IMR-90 (cell line): Measurements from ENCODE around the gene CAPN8. TPM values are rescaled to one million over a fixed set of nuclear protein-coding genes. Genes with fewer than 3 reads are reported as not detected.

Experiments
- ATAC-seq: fragments of 200-7000 bp; cut with Tn5 transposase; 2 replicates; pipeline ENCODE4 v1.9.1; 2020; ENCODE audit warnings: low read depth, mild to moderate bottlenecking, moderate library complexity
- BruUV-seq: library from RNA; stranded (reverse); fragments of 400-500 nt; replicated peaks from 2 replicates; lab custom pipeline; 2021; lab: Mats Ljungman, UMichigan
- CTCF ChIA-PET: fragments of 300-600 bp; formaldehyde crosslinking; extraction: SDS; loops from one replicate; lab custom pipeline; 2021; ENCODE audit warnings: antibody characterized with exemption; lab: Yijun Ruan, JAX
- POLR2A ChIA-PET: fragments of 300-600 bp; sonication (Branson Sonifier 250); formaldehyde crosslinking; loops from one replicate; lab custom pipeline; 2022; ENCODE audit warnings: antibody characterized with exemption; ENCODE audit not compliant: unreplicated experiment; lab: Charles Lee
- DNase-seq: peaks from one replicate; pipeline ENCODE4 v3.0.0; 2013
- H2AFZ ChIP-seq: replicated peaks from 2 replicates; pipeline ENCODE3; 2013; ENCODE audit warnings: low read length, mild to moderate bottlenecking; ENCODE audit not compliant: poor library complexity
- H2AK5ac ChIP-seq: 2 replicates; pipeline ENCODE4 v1.6.1; 2013; ENCODE audit warnings: low read depth, low read length, inconsistent platforms
- H2AK9ac ChIP-seq: replicated peaks from 2 replicates; pipeline ENCODE3; 2013; ENCODE audit warnings: mild to moderate bottlenecking, low read depth, low read length, moderate library complexity; ENCODE audit not compliant: poor library complexity
- H2BK120ac ChIP-seq: 2 replicates; pipeline ENCODE4 v1.6.1; 2013; ENCODE audit warnings: low read depth, low read length, inconsistent platforms
- H2BK15ac ChIP-seq: 3 replicates; pipeline ENCODE4 v1.6.1; 2013; ENCODE audit warnings: low read depth, low read length, inconsistent platforms
- H2BK20ac ChIP-seq: 2 replicates; pipeline ENCODE4 v1.6.1; 2013; ENCODE audit warnings: low read depth, mild to moderate bottlenecking, inconsistent platforms, low read length, moderate library complexity
- H2BK5ac ChIP-seq: 2 replicates; pipeline ENCODE4 v1.6.1; 2013; ENCODE audit warnings: mild to moderate bottlenecking, low read depth, low read length, inconsistent platforms; ENCODE audit not compliant: poor library complexity, severe bottlenecking
- H3K14ac ChIP-seq: replicated peaks from 2 replicates; pipeline ENCODE4 v1.6.1; 2013; ENCODE audit warnings: low read depth, low read length, inconsistent platforms
- H3K18ac ChIP-seq: 2 replicates; pipeline ENCODE4 v1.6.1; 2013; ENCODE audit warnings: low read depth, low read length, control low read depth
- H3K23ac ChIP-seq: 2 replicates; pipeline ENCODE4 v1.6.1; 2013; ENCODE audit warnings: low read depth, low read length, inconsistent platforms
- H3K27ac ChIP-seq: 2 replicates; pipeline ENCODE4 v1.5.1; 2013; ENCODE audit warnings: mild to moderate bottlenecking, control low read depth, low read length; ENCODE audit not compliant: insufficient read depth
- H3K27me3 ChIP-seq: 2 replicates; pipeline ENCODE4 v1.6.1; 2013; ENCODE audit warnings: low read length; ENCODE audit not compliant: control insufficient read depth, insufficient read depth
- H3K36me3 ChIP-seq: 2 replicates; pipeline ENCODE4 v1.6.1; 2013; ENCODE audit warnings: low read length, mixed read lengths; ENCODE audit not compliant: control insufficient read depth, insufficient read depth
- H3K4ac ChIP-seq: 2 replicates; pipeline ENCODE4 v1.6.1; 2013; ENCODE audit warnings: low read depth, low read length, inconsistent platforms
- H3K4me1 ChIP-seq: 2 replicates; pipeline ENCODE4 v1.6.1; 2013; ENCODE audit warnings: low read length, mixed read lengths; ENCODE audit not compliant: control insufficient read depth, insufficient read depth
- H3K4me2 ChIP-seq: 2 replicates; pipeline ENCODE4 v1.6.1; 2013; ENCODE audit warnings: low read depth, mild to moderate bottlenecking, control low read depth, low read length, moderate library complexity
- H3K4me3 ChIP-seq: 2 replicates; pipeline ENCODE4 v1.5.1; 2013; ENCODE audit warnings: low read depth, mild to moderate bottlenecking, control low read depth, low read length, moderate library complexity; ENCODE audit not compliant: insufficient read depth
- H3K56ac ChIP-seq: 2 replicates; pipeline ENCODE4 v1.6.1; 2013; ENCODE audit warnings: low read length, inconsistent platforms; ENCODE audit not compliant: insufficient read depth; ENCODE audit errors: extremely low read depth
- H3K79me1 ChIP-seq, 2 experiments: 2 replicates each; pipeline ENCODE4 v1.6.1; 2013; ENCODE audit warnings: low read length in 2 of 2, inconsistent platforms in 1 of 2, low read depth in 1 of 2
- H3K9ac ChIP-seq: 2 replicates; pipeline ENCODE4 v1.6.1; 2013; ENCODE audit warnings: low read depth, low read length, control low read depth
- H3K9me1 ChIP-seq: 2 replicates; pipeline ENCODE4 v1.6.1; 2013; ENCODE audit warnings: low read length, inconsistent platforms; ENCODE audit not compliant: insufficient read depth
- H3K9me3 ChIP-seq: 2 replicates; pipeline ENCODE4 v1.6.1; 2013; ENCODE audit warnings: low read length; ENCODE audit not compliant: control insufficient read depth, insufficient read depth
- H4K20me1 ChIP-seq: 2 replicates; pipeline ENCODE4 v1.6.1; 2013; ENCODE audit warnings: low read length, inconsistent platforms; ENCODE audit not compliant: insufficient read depth
- H4K5ac ChIP-seq: 2 replicates; pipeline ENCODE4 v1.6.1; 2013; ENCODE audit warnings: mild to moderate bottlenecking, low read depth, low read length, control low read depth
- H4K8ac ChIP-seq, 2 experiments: 2 replicates each; pipeline ENCODE4 v1.6.1; 2013; ENCODE audit warnings: low read depth in 2 of 2, low read length in 2 of 2, control low read depth in 1 of 2, inconsistent platforms in 1 of 2
- H4K91ac ChIP-seq: 2 replicates; pipeline ENCODE4 v1.6.1; 2013; ENCODE audit warnings: low read depth, low read length, inconsistent platforms; ENCODE audit not compliant: insufficient read depth
- CEBPB ChIP-seq: IDR thresholded peaks from 2 replicates; pipeline ENCODE4 v1.6.1; 2012; ENCODE audit warnings: low read depth, low read length, improper control_type of control experiment
- RCOR1 ChIP-seq: IDR thresholded peaks from 2 replicates; pipeline ENCODE4 v1.6.1; 2012; ENCODE audit warnings: mild to moderate bottlenecking, low read length, improper control_type of control experiment; ENCODE audit not compliant: insufficient replicate concordance
- WGBS, 2 experiments: methylation state at CpG; one replicate each; pipeline versions ENCODE4 v1.1.5 to v1.1.7; 2013; ENCODE audit warnings: missing lambda C conversion rate in 2 of 2; ENCODE audit not compliant: insufficient read length in 1 of 2; ENCODE audit errors: extremely low coverage in 2 of 2; 5-methylcytosine and 5-hydroxymethylcytosine counted together
- dilution Hi-C: fragments of 300-500 bp; cut with HindIII; formaldehyde crosslinking; loops from one replicate; pipeline ENCODE4 v1.14.3; 2018; ENCODE audit warnings: low sequenced_read_pairs; ENCODE audit not compliant: unreplicated experiment
- in situ Hi-C: fragments of 300-500 bp; cut with MboI; formaldehyde crosslinking; loops from 3 replicates; pipeline ENCODE4 v1.14.3; 2019; ENCODE audit warnings: low sequenced_read_pairs, inconsistent platforms, mixed read lengths
- intact Hi-C: fragments of 100-400 bp; cut with micrococcal nuclease; formaldehyde crosslinking; loops from 2 replicates; pipeline ENCODE4 v1.10.0; 2022
- polyA plus RNA-seq, 3 experiments: library from polyadenylated mRNA; depleted of rRNA; stranded (reverse); fragments of >200 nt; gene quantifications; 2 replicates each; pipeline ENCODE4 v1.2.3, GENCODE V29; 2012; ENCODE audit warnings: low replicate concordance in 1 of 3
- total RNA-seq: library from RNA; depleted of rRNA; stranded (reverse); fragments of >200 nt; gene quantifications from 2 replicates; pipeline ENCODE4 v1.2.3, GENCODE V29; 2012

The CAPN8 gene
- total and polyA plus RNA-seq, 2 of the 4 experiments (the other 2 are of a cell fraction), result not detected

GRCh38 chr1:223542831-223543230, 122.7 kb downstream of the CAPN8 start:
- H3K36me3 ChIP-seq, result no peaks in the 10 kb centered on the region
- H2BK15ac ChIP-seq, result no peak overlapping the region
- no peak overlapping the region for H3K9ac ChIP-seq
- no peak for DNase-seq
- H3K4me1 ChIP-seq, result no peaks in the 10 kb centered on the region
- ATAC-seq, result no peak
- H3K14ac ChIP-seq, result no peak overlapping the region
- dilution Hi-C loops (no loop called here), in situ Hi-C loops (no loop called here), intact Hi-C loops (no loop called here)
- H3K4me3 ChIP-seq, result no peak overlapping the region
- no peak overlapping the region for H2BK5ac ChIP-seq
- no peak for TF ChIP-seq CEBPB
- no peak for TF ChIP-seq RCOR1
- no peak overlapping the region for H2AK5ac ChIP-seq
- BruUV-seq, result no TSS peak
- H3K56ac ChIP-seq, result no peak overlapping the region
- H3K4ac ChIP-seq, result no peak overlapping the region
- no CpG with 5 or more reads among the region's 4 CpGs for WGBS, 2 experiments
- H3K79me1 ChIP-seq, result no peaks in the 10 kb centered on the region
- no peak overlapping the region for H4K8ac ChIP-seq
- no peaks in the 10 kb centered on the region for H3K9me3 ChIP-seq
- CTCF ChIA-PET, result interaction anchor here (1.0 to 1.6 kb wide), 2 partner anchors 14 to 78 kb away, joined by 3 to 4 read pairs; no protein-coding TSS in a partner anchor
- H4K91ac ChIP-seq, result no peak overlapping the region
- H2AK9ac ChIP-seq, result no peak overlapping the region
- no peak overlapping the region for H3K4me2 ChIP-seq
- no peak overlapping the region for H4K5ac ChIP-seq
- no peaks in the 10 kb centered on the region for H3K9me1 ChIP-seq
- H2AFZ ChIP-seq, result no peak overlapping the region
- no peak overlapping the region for H3K18ac ChIP-seq
- H3K27me3 ChIP-seq, result peaks cover 24% of the 10 kb centered on the region
- POLR2A ChIA-PET, result no interaction called here
- H3K23ac ChIP-seq, result no peak overlapping the region
- no peak overlapping the region for H2BK20ac ChIP-seq
- H4K20me1 ChIP-seq, result no peaks in the 10 kb centered on the region
- H2BK120ac ChIP-seq, result no peak overlapping the region
- no peak overlapping the region for H3K27ac ChIP-seq
